HepG2 (cell line): ENCODE measurements around the gene UBP1. TPM values are rescaled to one million over a fixed set of nuclear protein-coding genes. Genes with fewer than 3 reads are reported as not detected.

Experiments
- ATAC-seq: fragments of 200-7000 bp; cut with Tn5 transposase; 3 replicates; pipeline ENCODE4 v1.9.1; 2020; ENCODE audit warnings: mild to moderate bottlenecking, moderate library complexity
- BruUV-seq: library from RNA; stranded (reverse); fragments of 400-500 nt; replicated peaks from 2 replicates; lab custom pipeline; 2021; lab: Mats Ljungman, UMichigan
- CTCF ChIA-PET: fragments of 300-600 bp; formaldehyde crosslinking; extraction: SDS; loops from one replicate; lab custom pipeline; 2021; ENCODE audit warnings: low total read pairs, inconsistent platforms, low intra/inter-chr PET ratio; lab: Yijun Ruan, JAX
- POLR2A ChIA-PET: fragments of 350-600 bp; sonication (Branson Sonifier 250); formaldehyde crosslinking; loops from one replicate; lab custom pipeline; 2020; ENCODE audit warnings: antibody characterized with exemption, inconsistent platforms; lab: Yijun Ruan, JAX
- DNase-seq: peaks from one replicate; pipeline ENCODE4 v3.0.0-alpha.2; 2015; ENCODE audit warnings: low spot score
- FAIRE-seq: peaks from 3 replicates; lab custom pipeline; 2011; peaks lifted over from hg19 to GRCh38; lab: Jason Lieb, UNC
- H2AFZ ChIP-seq: one replicate; pipeline ENCODE4 v1.6.1; 2011; ENCODE audit warnings: low read length, inconsistent platforms
- H3K27ac ChIP-seq: fragments of 300-600 bp; 3 replicates; pipeline ENCODE4 v1.8.0; 2011; ENCODE audit warnings: mixed run types, mild to moderate bottlenecking, mixed read lengths, low read length, inconsistent platforms; ENCODE audit not compliant: insufficient read depth; ENCODE audit errors: extremely low read length
- H3K27me3 ChIP-seq, 2 experiments: fragments of 200-600 bp in 1 of 2; 2 replicates in 1 of 2; 3 replicates in 1 of 2; pipeline versions ENCODE4 v1.6.0 to v1.8.0; 2011; ENCODE audit warnings: low read length in 2 of 2, mild to moderate bottlenecking in 2 of 2, moderate library complexity in 2 of 2, inconsistent platforms in 1 of 2; ENCODE audit not compliant: insufficient read depth in 2 of 2, control insufficient read depth in 1 of 2
- H3K36me3 ChIP-seq, 2 experiments: fragments of 200-600 bp in 1 of 2; replicated peaks in 1 of 2; 2 replicates in 1 of 2; 3 replicates in 1 of 2; pipeline versions ENCODE4 v1.5.1 to v1.8.0; 2011; ENCODE audit warnings: low read length in 2 of 2, inconsistent platforms in 1 of 2; ENCODE audit not compliant: insufficient read depth in 2 of 2, control insufficient read depth in 1 of 2
- H3K4me1 ChIP-seq: 2 replicates; pipeline ENCODE4 v1.5.1; 2012; ENCODE audit warnings: low read length, inconsistent platforms; ENCODE audit not compliant: insufficient read depth
- H3K4me2 ChIP-seq: 2 replicates; pipeline ENCODE4 v1.6.0; 2011; ENCODE audit warnings: low read depth, low read length, inconsistent platforms
- H3K4me3 ChIP-seq, 3 experiments: fragments of 200-600 bp in 1 of 3; sonication (generic), shearing (Covaris generic) in 1 of 3; replicated peaks in 1 of 3; 2 replicates each; pipeline ENCODE4 v1.5.1; 2011 to 2016; ENCODE audit warnings: low read length in 3 of 3, inconsistent platforms in 2 of 3, low read depth in 2 of 3, mild to moderate bottlenecking in 2 of 3, control low read depth in 1 of 3, mixed read lengths in 1 of 3; ENCODE audit not compliant: insufficient read depth in 1 of 3
- H3K79me2 ChIP-seq: one replicate; pipeline ENCODE4 v1.6.1; 2011; ENCODE audit warnings: low read length, inconsistent platforms; ENCODE audit not compliant: insufficient read depth
- H3K9ac ChIP-seq: 2 replicates; pipeline ENCODE4 v1.6.0; 2011; ENCODE audit warnings: mild to moderate bottlenecking, low read depth, low read length, inconsistent platforms; ENCODE audit not compliant: insufficient read depth
- H3K9me3 ChIP-seq: 2 replicates; pipeline ENCODE4 v1.5.1; 2012; ENCODE audit warnings: mild to moderate bottlenecking, low read length
- H4K20me1 ChIP-seq: 2 replicates; pipeline ENCODE4 v1.6.0; 2011; ENCODE audit warnings: inconsistent platforms, mild to moderate bottlenecking, low read length, moderate library complexity; ENCODE audit not compliant: insufficient read depth
- GTF2F1 ChIP-seq: fragments of 150-350 bp; IDR thresholded peaks from 2 replicates; pipeline ENCODE4 v1.6.1; 2014; ENCODE audit warnings: low read length
- JUND ChIP-seq: sonication (generic); formaldehyde crosslinking; IDR thresholded peaks from 2 replicates; pipeline ENCODE4 v1.8.0; 2022; ENCODE audit warnings: mild to moderate bottlenecking, missing genetic modification reagents
- KDM6A ChIP-seq: IDR thresholded peaks from 2 replicates; pipeline ENCODE4 v1.6.1; 2016; ENCODE audit warnings: low read depth
- MATR3 ChIP-seq: sonication (generic); formaldehyde crosslinking; IDR thresholded peaks from 2 replicates; pipeline ENCODE4 v1.4.0; 2020; ENCODE audit warnings: missing genetic modification reagents
- RBAK ChIP-seq: sonication (generic); formaldehyde crosslinking; IDR thresholded peaks from 2 replicates; pipeline ENCODE4 v1.5.1; 2020; ENCODE audit warnings: mild to moderate bottlenecking, missing genetic modification reagents
- TBP ChIP-seq: sonication (generic); formaldehyde crosslinking; IDR thresholded peaks from 2 replicates; pipeline ENCODE4 v1.5.0; 2020; ENCODE audit warnings: missing genetic modification reagents
- TOE1 ChIP-seq: sonication (generic); formaldehyde crosslinking; IDR thresholded peaks from 2 replicates; pipeline ENCODE4 v1.4.0; 2020; ENCODE audit warnings: mild to moderate bottlenecking, missing genetic modification reagents
- U2AF1 ChIP-seq: fragments of 200-400 bp; formaldehyde crosslinking; optimal IDR thresholded peaks from 2 replicates; pipeline ENCODE3; 2017; ENCODE audit warnings: mild to moderate bottlenecking, low read depth, low read length
- ZFY ChIP-seq: sonication (generic); formaldehyde crosslinking; IDR thresholded peaks from 2 replicates; pipeline ENCODE4 v1.4.0; 2020; ENCODE audit warnings: missing genetic modification reagents
- ZNF230 ChIP-seq: sonication (generic); formaldehyde crosslinking; IDR thresholded peaks from 2 replicates; pipeline ENCODE4 v1.4.0; 2020; ENCODE audit warnings: mild to moderate bottlenecking, missing genetic modification reagents
- ZNF331 ChIP-seq: sonication (generic); formaldehyde crosslinking; IDR thresholded peaks from 2 replicates; pipeline ENCODE4 v1.4.0; 2020; ENCODE audit warnings: missing genetic modification reagents
- ZNF451 ChIP-seq: sonication (generic); formaldehyde crosslinking; IDR thresholded peaks from 2 replicates; pipeline ENCODE4 v1.5.0; 2020; ENCODE audit warnings: mild to moderate bottlenecking, missing genetic modification reagents
- ZNF468 ChIP-seq: sonication (generic); formaldehyde crosslinking; IDR thresholded peaks from 2 replicates; pipeline ENCODE4 v1.8.0; 2022; ENCODE audit warnings: mild to moderate bottlenecking, moderate library complexity, missing genetic modification reagents
- ZNF570 ChIP-seq: sonication (generic); formaldehyde crosslinking; IDR thresholded peaks from 2 replicates; pipeline ENCODE4 v1.4.0; 2020; ENCODE audit warnings: mild to moderate bottlenecking, missing genetic modification reagents, borderline replicate concordance
- ZNF709 ChIP-seq: sonication (generic); formaldehyde crosslinking; IDR thresholded peaks from 2 replicates; pipeline ENCODE4 v1.5.0; 2020; ENCODE audit warnings: mild to moderate bottlenecking, missing genetic modification reagents
- ZNF775 ChIP-seq: sonication (generic); formaldehyde crosslinking; IDR thresholded peaks from 2 replicates; pipeline ENCODE4 v1.4.0; 2020; ENCODE audit warnings: missing genetic modification reagents, mild to moderate bottlenecking, moderate library complexity, borderline replicate concordance
- whole genome bisulfite sequencing: methylation state at CpG from one replicate; pipeline ENCODE4 v1.1.6; 2017; ENCODE audit warnings: low lambda C conversion rate; 5-methylcytosine and 5-hydroxymethylcytosine counted together
- in situ Hi-C: cut with HindIII; loops from 2 replicates; pipeline ENCODE4 v1.10.0; 2017; ENCODE audit warnings: low pct_unique_long_range_greater_than_20kb; ENCODE audit not compliant: extremely low pct_ligation_motif_present
- intact Hi-C: fragments of 100-400 bp; cut with micrococcal nuclease; formaldehyde crosslinking; loops from one replicate; pipeline ENCODE4 v1.10.0; 2022; ENCODE audit not compliant: unreplicated experiment
- polyA plus RNA-seq, 8 experiments: library from polyadenylated mRNA; depleted of rRNA in 3 of 8; stranded (reverse) in 7 of 8; unstranded in 1 of 8; fragments of >200 nt; fragmentation: Illumina TruSeq in 4 of 8; extraction: Trizol in 4 of 8; gene quantifications; 2 replicates each; pipeline versions ENCODE4 v1.2.1 to v1.2.3, GENCODE V29; 2011 to 2016; ENCODE audit warnings: low read depth in 4 of 8, missing spikeins in 1 of 8, mixed read lengths in 1 of 8; ENCODE audit not compliant: insufficient read depth in 1 of 8
- total RNA-seq, 5 experiments: library from RNA; depleted of rRNA; stranded (reverse); fragments of >200 nt; fragmentation: Illumina TruSeq; extraction: Trizol; gene quantifications; 2 replicates each; pipeline ENCODE4 v1.2.3, GENCODE V29; 2016; ENCODE audit warnings: low read depth in 1 of 5
- TF ChIP-seq, protein P1 (sequence below): fragments of 450-650 bp; IDR thresholded peaks from 2 replicates; pipeline ENCODE4 v1.6.1; 2016
- TF ChIP-seq, protein P2 (sequence below): sonication (generic); formaldehyde crosslinking; IDR thresholded peaks from 2 replicates; pipeline ENCODE4; 2020; ENCODE audit warnings: missing genetic modification reagents, mild to moderate bottlenecking, borderline replicate concordance

Gene UBP1
- total and polyA plus RNA-seq, 2 of the 13 experiments (the other 11 are each of a cell fraction or from before 2014, with no cell fraction given): 48.3 to 79.9 TPM

GRCh38 chr3:33426630-33427317 is 13.4 kb downstream of the UBP1 start:
- intact Hi-C loops: no loop called here
- H3K27me3 ChIP-seq: no peaks in the 10 kb centered on the region
- BruUV-seq: no TSS peak
- ChIA-PET CTCF (no interaction called here), POLR2A (interaction anchor here (5.5 kb wide), 1 partner anchor 13 kb away, joined by 35 read pairs; the partner anchor contains the start of gene UBP1)
- H3K9me3 ChIP-seq: no peaks in the 10 kb centered on the region
- no peak overlapping the region for H3K4me3 ChIP-seq
- H3K36me3 ChIP-seq: peaks cover 3 to 29% of the 10 kb centered on the region in 2 experiments; a peak in 3 of 5 replicates
- H3K27ac ChIP-seq: no peak overlapping the region
- no peak overlapping the region for H3K9ac ChIP-seq
- in situ Hi-C loops: no loop called here
- peaks cover 89% of the 10 kb centered on the region for H3K79me2 ChIP-seq
- H2AFZ ChIP-seq: no peak overlapping the region
- peaks cover 47% of the 10 kb centered on the region for H4K20me1 ChIP-seq
- peaks cover 37% of the 10 kb centered on the region for H3K4me1 ChIP-seq
- FAIRE-seq: no peak
- no peak for ATAC-seq
- 98% methylated on average over 10 of the region's 10 CpGs for WGBS
- no peak for DNase-seq
- TF ChIP-seq ZNF709 (CRISPR knock-in tag) (no peak), ZNF570 (CRISPR knock-in tag) (no peak), ZFY (CRISPR knock-in tag) (no peak), MATR3 (CRISPR knock-in tag) (no peak), ZNF230 (CRISPR knock-in tag) (no peak), GTF2F1 (no peak), ZNF331 (CRISPR knock-in tag) (no peak), ZNF775 (CRISPR knock-in tag) (no peak), RBAK (CRISPR knock-in tag) (no peak), ZNF468 (CRISPR knock-in tag) (no peak), TOE1 (CRISPR knock-in tag) (no peak), ZNF451 (CRISPR knock-in tag) (no peak), TBP (CRISPR knock-in tag) (no peak), U2AF1 (no peak), KDM6A (CRISPR knock-in tag) (no peak), JUND (CRISPR knock-in tag) (no peak)
- TF ChIP-seq, protein P1, sequence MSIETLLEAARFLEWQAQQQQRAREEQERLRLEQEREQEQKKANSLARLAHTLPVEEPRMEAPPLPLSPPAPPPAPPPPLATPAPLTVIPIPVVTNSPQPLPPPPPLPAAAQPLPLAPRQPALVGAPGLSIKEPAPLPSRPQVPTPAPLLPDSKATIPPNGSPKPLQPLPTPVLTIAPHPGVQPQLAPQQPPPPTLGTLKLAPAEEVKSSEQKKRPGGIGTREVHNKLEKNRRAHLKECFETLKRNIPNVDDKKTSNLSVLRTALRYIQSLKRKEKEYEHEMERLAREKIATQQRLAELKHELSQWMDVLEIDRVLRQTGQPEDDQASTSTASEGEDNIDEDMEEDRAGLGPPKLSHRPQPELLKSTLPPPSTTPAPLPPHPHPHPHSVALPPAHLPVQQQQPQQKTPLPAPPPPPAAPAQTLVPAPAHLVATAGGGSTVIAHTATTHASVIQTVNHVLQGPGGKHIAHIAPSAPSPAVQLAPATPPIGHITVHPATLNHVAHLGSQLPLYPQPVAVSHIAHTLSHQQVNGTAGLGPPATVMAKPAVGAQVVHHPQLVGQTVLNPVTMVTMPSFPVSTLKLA: no peak
- TF ChIP-seq, protein P2, sequence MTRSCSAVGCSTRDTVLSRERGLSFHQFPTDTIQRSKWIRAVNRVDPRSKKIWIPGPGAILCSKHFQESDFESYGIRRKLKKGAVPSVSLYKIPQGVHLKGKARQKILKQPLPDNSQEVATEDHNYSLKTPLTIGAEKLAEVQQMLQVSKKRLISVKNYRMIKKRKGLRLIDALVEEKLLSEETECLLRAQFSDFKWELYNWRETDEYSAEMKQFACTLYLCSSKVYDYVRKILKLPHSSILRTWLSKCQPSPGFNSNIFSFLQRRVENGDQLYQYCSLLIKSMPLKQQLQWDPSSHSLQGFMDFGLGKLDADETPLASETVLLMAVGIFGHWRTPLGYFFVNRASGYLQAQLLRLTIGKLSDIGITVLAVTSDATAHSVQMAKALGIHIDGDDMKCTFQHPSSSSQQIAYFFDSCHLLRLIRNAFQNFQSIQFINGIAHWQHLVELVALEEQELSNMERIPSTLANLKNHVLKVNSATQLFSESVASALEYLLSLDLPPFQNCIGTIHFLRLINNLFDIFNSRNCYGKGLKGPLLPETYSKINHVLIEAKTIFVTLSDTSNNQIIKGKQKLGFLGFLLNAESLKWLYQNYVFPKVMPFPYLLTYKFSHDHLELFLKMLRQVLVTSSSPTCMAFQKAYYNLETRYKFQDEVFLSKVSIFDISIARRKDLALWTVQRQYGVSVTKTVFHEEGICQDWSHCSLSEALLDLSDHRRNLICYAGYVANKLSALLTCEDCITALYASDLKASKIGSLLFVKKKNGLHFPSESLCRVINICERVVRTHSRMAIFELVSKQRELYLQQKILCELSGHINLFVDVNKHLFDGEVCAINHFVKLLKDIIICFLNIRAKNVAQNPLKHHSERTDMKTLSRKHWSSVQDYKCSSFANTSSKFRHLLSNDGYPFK (CRISPR knock-in tag): no peak
- H3K4me2 ChIP-seq: no peak overlapping the region
